Smooth muscle cell (in vitro differentiated cells): ENCODE measurements around the gene DEFB119. TPM values are rescaled to one million over a fixed set of nuclear protein-coding genes. Genes with fewer than 3 reads are reported as not detected.
"Not testable (repeated sequence)": the region's sequence is repeated elsewhere in the genome, so short reads cannot be mapped to it uniquely, and the experiment has no call there.

Source experiments
- DNase-seq: peaks from one replicate; lab custom pipeline; 2025; ENCODE audit not compliant: unreplicated experiment; lab: John Stamatoyannopoulos, UW
- H2AFZ ChIP-seq: fragments of 200-600 bp; sonication (generic); 2 replicates; pipeline ENCODE4 v1.6.0; 2016; ENCODE audit warnings: antibody characterized with exemption, low read depth, mild to moderate bottlenecking
- H3F3A ChIP-seq: fragments of 200-600 bp; sonication (generic); 2 replicates; pipeline ENCODE4 v1.6.0; 2017; ENCODE audit warnings: antibody characterized with exemption, low read depth
- H3K27ac ChIP-seq: fragments of 200-600 bp; sonication (generic); 2 replicates; pipeline ENCODE4 v1.5.1; 2016; ENCODE audit warnings: low read depth, mild to moderate bottlenecking
- H3K27me3 ChIP-seq: fragments of 200-600 bp; sonication (generic); 2 replicates; pipeline ENCODE4 v1.6.1; 2016; ENCODE audit warnings: low read depth, mild to moderate bottlenecking
- H3K36me3 ChIP-seq: fragments of 200-600 bp; sonication (generic); 2 replicates; pipeline ENCODE4 v1.5.1; 2016; ENCODE audit warnings: low read depth
- H3K4me1 ChIP-seq: fragments of 200-600 bp; sonication (generic); 2 replicates; pipeline ENCODE4 v1.5.1; 2016; ENCODE audit warnings: low read depth
- H3K4me2 ChIP-seq: fragments of 200-600 bp; sonication (generic); 2 replicates; pipeline ENCODE4 v1.6.0; 2016; ENCODE audit warnings: mild to moderate bottlenecking
- H3K4me3 ChIP-seq: fragments of 200-600 bp; sonication (generic); 2 replicates; pipeline ENCODE4 v1.5.1; 2016; ENCODE audit warnings: mild to moderate bottlenecking
- H3K79me2 ChIP-seq: fragments of 200-600 bp; sonication (generic); 2 replicates; pipeline ENCODE4 v1.6.0; 2016; ENCODE audit warnings: low read depth, mild to moderate bottlenecking
- H3K9ac ChIP-seq: fragments of 200-600 bp; sonication (generic); 2 replicates; pipeline ENCODE4 v1.6.0; 2016; ENCODE audit warnings: low read depth
- H3K9me3 ChIP-seq: fragments of 200-600 bp; sonication (generic); replicated peaks from 2 replicates; pipeline ENCODE4 v1.5.1; 2016; ENCODE audit warnings: low read depth
- H4K20me1 ChIP-seq: fragments of 200-600 bp; sonication (generic); 2 replicates; pipeline ENCODE4 v1.6.0; 2016; ENCODE audit warnings: low read depth
- WGBS: methylation state at CpG from one replicate; pipeline ENCODE4 v1.1.7; 2016; ENCODE audit warnings: low lambda C conversion rate; 5-methylcytosine and 5-hydroxymethylcytosine counted together
- polyA plus RNA-seq: library from polyadenylated mRNA; unstranded; fragments of >200 nt; fragmentation: Nextera tagmentation; extraction: Ambion mirVana; gene quantifications from 2 replicates; pipeline ENCODE4 v1.2.1, GENCODE V29; 2016
- total RNA-seq: library from RNA; depleted of rRNA; stranded (reverse); fragments of >200 nt; gene quantifications from 2 replicates; pipeline ENCODE4 v1.2.3, GENCODE V29; 2014
- TF ChIP-seq, protein P1 (sequence below): fragments of 200-600 bp; sonication (generic); IDR thresholded peaks from 2 replicates; pipeline ENCODE4 v1.5.1; 2017; ENCODE audit warnings: borderline replicate concordance, mild to moderate bottlenecking, antibody characterized with exemption; ENCODE audit not compliant: insufficient read depth, poor library complexity, severe bottlenecking

Gene DEFB119
- total and polyA plus RNA-seq, 2 experiments from 2014 or later = not detected

DNA sequence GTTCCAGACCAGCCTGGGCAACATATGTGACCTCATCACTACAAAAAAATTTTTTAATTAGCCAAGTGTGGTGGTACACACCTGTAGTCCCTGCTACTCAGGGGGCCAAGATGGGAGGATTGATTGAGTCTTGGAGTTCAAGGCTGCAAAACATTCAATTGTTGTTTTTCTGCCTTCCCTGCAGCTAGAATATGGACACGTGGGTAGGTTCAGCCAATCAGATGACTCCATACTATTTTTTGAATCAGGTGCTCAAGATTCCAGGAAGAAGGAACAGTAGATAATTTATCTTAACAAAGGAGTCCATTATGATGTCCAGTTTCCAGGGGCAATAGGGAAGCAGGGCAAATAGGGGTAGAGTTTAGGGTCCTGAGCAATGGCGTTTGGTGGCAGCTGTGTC is 2.4 kb upstream of the DEFB119 start:
- H3K79me2 ChIP-seq = no peaks in the 10 kb centered on the region
- no peak for DNase-seq
- H2AFZ ChIP-seq = no peak overlapping the region
- H3K9ac ChIP-seq = no peak overlapping the region
- no peak overlapping the region for H3K27ac ChIP-seq
- H4K20me1 ChIP-seq = no peaks in the 10 kb centered on the region
- H3K4me3 ChIP-seq = no peak overlapping the region
- H3K4me2 ChIP-seq = no peak overlapping the region
- H3K27me3 ChIP-seq = no peaks in the 10 kb centered on the region
- H3K4me1 ChIP-seq = no peaks in the 10 kb centered on the region
- 59% methylated on average over 2 of the region's 2 CpGs for WGBS
- H3K36me3 ChIP-seq = no peaks in the 10 kb centered on the region
- H3K9me3 ChIP-seq = peaks cover 12% of the 10 kb centered on the region
- TF ChIP-seq, protein P1, sequence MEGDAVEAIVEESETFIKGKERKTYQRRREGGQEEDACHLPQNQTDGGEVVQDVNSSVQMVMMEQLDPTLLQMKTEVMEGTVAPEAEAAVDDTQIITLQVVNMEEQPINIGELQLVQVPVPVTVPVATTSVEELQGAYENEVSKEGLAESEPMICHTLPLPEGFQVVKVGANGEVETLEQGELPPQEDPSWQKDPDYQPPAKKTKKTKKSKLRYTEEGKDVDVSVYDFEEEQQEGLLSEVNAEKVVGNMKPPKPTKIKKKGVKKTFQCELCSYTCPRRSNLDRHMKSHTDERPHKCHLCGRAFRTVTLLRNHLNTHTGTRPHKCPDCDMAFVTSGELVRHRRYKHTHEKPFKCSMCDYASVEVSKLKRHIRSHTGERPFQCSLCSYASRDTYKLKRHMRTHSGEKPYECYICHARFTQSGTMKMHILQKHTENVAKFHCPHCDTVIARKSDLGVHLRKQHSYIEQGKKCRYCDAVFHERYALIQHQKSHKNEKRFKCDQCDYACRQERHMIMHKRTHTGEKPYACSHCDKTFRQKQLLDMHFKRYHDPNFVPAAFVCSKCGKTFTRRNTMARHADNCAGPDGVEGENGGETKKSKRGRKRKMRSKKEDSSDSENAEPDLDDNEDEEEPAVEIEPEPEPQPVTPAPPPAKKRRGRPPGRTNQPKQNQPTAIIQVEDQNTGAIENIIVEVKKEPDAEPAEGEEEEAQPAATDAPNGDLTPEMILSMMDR = no peak
- no peaks in the 10 kb centered on the region for H3F3A ChIP-seq

DNA sequence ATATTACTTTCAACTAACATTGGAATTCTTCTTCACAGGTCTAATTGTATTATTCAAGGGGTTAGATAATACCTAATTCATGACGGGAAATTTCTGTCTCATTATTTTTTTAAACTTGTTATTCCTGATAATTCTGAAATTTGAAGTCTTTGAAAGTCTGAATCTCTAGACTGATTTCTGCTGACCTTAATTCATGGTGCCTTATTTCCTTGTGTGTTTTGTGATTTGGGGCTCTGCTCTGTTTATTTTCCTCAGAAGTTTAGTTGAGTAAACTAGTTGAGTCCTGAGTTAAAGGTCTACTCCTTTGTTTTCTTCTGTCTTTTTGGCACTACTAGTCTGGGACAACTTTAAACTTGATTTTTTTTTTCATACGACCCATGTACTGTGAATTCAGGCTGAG is 16.0 kb downstream of the DEFB119 start:
- no peak overlapping the region for H3K9ac ChIP-seq
- peaks cover 15% of the 10 kb centered on the region for H3K9me3 ChIP-seq
- no peaks in the 10 kb centered on the region for H3K36me3 ChIP-seq
- H3K27me3 ChIP-seq = no peaks in the 10 kb centered on the region
- DNase-seq = no peak
- no peaks in the 10 kb centered on the region for H3K4me1 ChIP-seq
- H3K4me3 ChIP-seq = no peak overlapping the region
- H2AFZ ChIP-seq = no peak overlapping the region
- H3K27ac ChIP-seq = no peak overlapping the region
- 58% methylated on average over 2 of the region's 2 CpGs for WGBS
- no peaks in the 10 kb centered on the region for H4K20me1 ChIP-seq
- H3F3A ChIP-seq = no peaks in the 10 kb centered on the region
- no peaks in the 10 kb centered on the region for H3K79me2 ChIP-seq
- TF ChIP-seq, protein P1 = no peak
- H3K4me2 ChIP-seq = no peak overlapping the region

DNA sequence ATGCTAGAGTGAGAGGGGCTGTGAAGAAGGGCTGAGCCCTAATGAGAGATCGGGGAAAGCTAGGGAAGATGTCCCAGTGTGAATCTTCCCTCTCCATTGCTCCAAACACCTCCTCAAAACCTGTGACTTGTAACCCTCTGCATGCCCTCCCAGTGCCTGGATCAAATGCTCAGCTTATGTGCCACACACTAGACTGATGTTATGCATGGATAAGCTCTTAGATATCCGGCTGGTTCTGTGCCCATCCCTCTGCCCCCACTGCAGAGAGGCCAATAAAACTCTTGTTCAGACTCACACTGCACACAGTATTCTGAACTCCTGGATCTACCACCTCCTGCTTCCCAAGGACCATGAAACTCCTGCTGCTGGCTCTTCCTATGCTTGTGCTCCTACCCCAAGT is 22.1 kb downstream of the DEFB119 start, which contains the start of gene DEFB118:
TSS of gene DEFB118 (plus strand) at position 301 of the 400 bp plus-strand sequence. CDS start at position 351, 50 bp downstream.
- no peaks in the 10 kb centered on the region for H3K36me3 ChIP-seq
- H3K27me3 ChIP-seq = no peaks in the 10 kb centered on the region
- DNase-seq = no peak
- H3K4me1 ChIP-seq = no peaks in the 10 kb centered on the region
- no peaks in the 10 kb centered on the region for H3K79me2 ChIP-seq
- WGBS = 67% methylated on average over 2 of the region's 2 CpGs
- no peak within 1 kb of the TSS for H3K4me2 ChIP-seq
- no peak within 1 kb of the TSS for H3K9ac ChIP-seq
- H3K27ac ChIP-seq = no peak within 1 kb of the TSS
- H3K4me3 ChIP-seq = no peak within 1 kb of the TSS
- TF ChIP-seq, protein P1 = no peak
- H2AFZ ChIP-seq = no peak within 1 kb of the TSS
- H4K20me1 ChIP-seq = no peaks in the 10 kb centered on the region
- no peaks in the 10 kb centered on the region for H3F3A ChIP-seq
- H3K9me3 ChIP-seq = peaks cover 13% of the 10 kb centered on the region

DNA sequence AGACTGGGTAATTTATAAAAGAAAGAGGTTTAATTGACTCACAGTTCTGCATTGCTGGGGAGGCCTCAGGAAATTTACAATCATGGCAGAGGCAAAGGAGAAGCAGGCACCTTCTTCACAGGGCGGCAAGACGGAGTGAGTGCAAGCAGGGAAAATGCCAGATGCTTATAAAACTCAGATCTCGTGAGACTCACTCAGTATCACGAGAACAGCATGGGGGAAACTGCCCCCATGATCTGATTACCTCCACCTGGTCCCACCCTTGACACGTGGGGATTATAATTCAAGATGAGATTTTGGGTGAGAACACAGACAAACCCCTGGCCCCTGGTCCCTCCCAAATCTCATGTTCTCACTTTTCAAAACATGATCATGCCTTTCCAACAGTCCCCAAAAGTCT is 26.1 kb downstream of the DEFB119 start:
- H4K20me1 ChIP-seq, H3F3A ChIP-seq, H2AFZ ChIP-seq, H3K36me3 ChIP-seq, H3K79me2 ChIP-seq, H3K27ac ChIP-seq, H3K9ac ChIP-seq, H3K9me3 ChIP-seq, H3K4me2 ChIP-seq, DNase-seq, H3K27me3 ChIP-seq, H3K4me1 ChIP-seq, H3K4me3 ChIP-seq: not testable (repeated sequence)
- WGBS = 49% methylated on average over 5 of the region's 5 CpGs
